Measurements from ENCODE around the gene WDR37. TPM values are rescaled to one million over a fixed set of nuclear protein-coding genes. Genes with fewer than 3 reads are reported as not detected.
"Not testable (repeated sequence)": the region's sequence is repeated elsewhere in the genome, so short reads cannot be mapped to it uniquely, and the experiment has no call there.

The WDR37 gene
- total RNA-seq, 1 donor from 2014 or later, result 20.8 TPM

GRCh38 chr10:1116051-1116450 lies 59.9 kb downstream of the WDR37 start:
- H3K4me3 Mint-ChIP-seq, result no peak overlapping the region
- H3K36me3 Mint-ChIP-seq, result peaks cover 36% of the 10 kb centered on the region
- H3K9me3 Mint-ChIP-seq, result no peaks in the 10 kb centered on the region
- TF ChIP-seq CTCF (IDR thresholded peaks at IDR 0.05; ENCODE audit: unreplicated experiment), result no peak
- no peaks in the 10 kb centered on the region for H3K4me1 Mint-ChIP-seq
- H3K27ac Mint-ChIP-seq, result no peak overlapping the region
- no peak for DNase-seq (ENCODE audit: low spot score in 2 of 2, unreplicated experiment in 2 of 2)
- H3K27me3 Mint-ChIP-seq (ENCODE audit: low read depth), result no peaks in the 10 kb centered on the region

GRCh38 chr10:1116696-1117280 lies 60.6 kb downstream of the WDR37 start:
- TF ChIP-seq CTCF (IDR thresholded peaks at IDR 0.05; ENCODE audit: unreplicated experiment), result no peak
- H3K27me3 Mint-ChIP-seq (ENCODE audit: low read depth), result no peaks in the 10 kb centered on the region
- no peak overlapping the region for H3K27ac Mint-ChIP-seq
- H3K4me1 Mint-ChIP-seq, result no peaks in the 10 kb centered on the region
- no peak for DNase-seq (ENCODE audit: low spot score in 2 of 2, unreplicated experiment in 2 of 2)
- H3K9me3 Mint-ChIP-seq, result no peaks in the 10 kb centered on the region
- H3K36me3 Mint-ChIP-seq, result peaks cover 32% of the 10 kb centered on the region
- H3K4me3 Mint-ChIP-seq, result no peak overlapping the region

- peaks cover 32% of the 10 kb centered on the region for H3K36me3 Mint-ChIP-seq
- H3K27me3 Mint-ChIP-seq (ENCODE audit: low read depth), result no peaks in the 10 kb centered on the region
- TF ChIP-seq CTCF (IDR thresholded peaks at IDR 0.05; ENCODE audit: unreplicated experiment), result no peak
- H3K9me3 Mint-ChIP-seq, result no peaks in the 10 kb centered on the region
- no peaks in the 10 kb centered on the region for H3K4me1 Mint-ChIP-seq
- no peak overlapping the region for H3K27ac Mint-ChIP-seq
- no peak for DNase-seq (ENCODE audit: low spot score in 2 of 2, unreplicated experiment in 2 of 2)
- no peak overlapping the region for H3K4me3 Mint-ChIP-seq
Measured at GRCh38 chr10:1117651-1118050, 61.5 kb downstream of the WDR37 start.

GRCh38 chr10:1118318-1118717 lies 62.1 kb downstream of the WDR37 start:
- H3K4me1 Mint-ChIP-seq; H3K27me3 Mint-ChIP-seq (ENCODE audit: low read depth); H3K9me3 Mint-ChIP-seq; H3K4me3 Mint-ChIP-seq; H3K27ac Mint-ChIP-seq; DNase-seq (ENCODE audit: low spot score in 2 of 2, unreplicated experiment in 2 of 2): not testable (repeated sequence)
- H3K36me3 Mint-ChIP-seq, result peaks cover 32% of the 10 kb centered on the region

- peaks cover 39% of the 10 kb centered on the region for H3K36me3 Mint-ChIP-seq
- H3K27ac Mint-ChIP-seq, result no peak overlapping the region
- H3K9me3 Mint-ChIP-seq, result no peaks in the 10 kb centered on the region
- no peak overlapping the region for H3K4me3 Mint-ChIP-seq
- no peak for TF ChIP-seq CTCF (IDR thresholded peaks at IDR 0.05; ENCODE audit: unreplicated experiment)
- no peaks in the 10 kb centered on the region for H3K4me1 Mint-ChIP-seq
- H3K27me3 Mint-ChIP-seq (ENCODE audit: low read depth), result no peaks in the 10 kb centered on the region
- DNase-seq (ENCODE audit: low spot score in 2 of 2, unreplicated experiment in 2 of 2), result no peak
Measured at GRCh38 chr10:1119027-1119426, 62.8 kb downstream of the WDR37 start.

GRCh38 chr10:1119501-1119900 lies 63.3 kb downstream of the WDR37 start:
- Mint-ChIP-seq H3K27me3 (ENCODE audit: low read depth) (no peaks in the 10 kb centered on the region), H3K4me1 (no peaks in the 10 kb centered on the region), H3K27ac (no peak overlapping the region), H3K36me3 (peaks cover 44% of the 10 kb centered on the region), H3K9me3 (no peaks in the 10 kb centered on the region), H3K4me3 (no peak overlapping the region)
- DNase-seq (ENCODE audit: low spot score in 2 of 2, unreplicated experiment in 2 of 2), result no peak
- TF ChIP-seq CTCF (IDR thresholded peaks at IDR 0.05; ENCODE audit: unreplicated experiment), result no peak
